H1 (cell line): Measurements from ENCODE around the gene POU6F2. TPM values are rescaled to one million over a fixed set of nuclear protein-coding genes. Genes with fewer than 3 reads are reported as not detected.

Source experiments
- BCL11A ChIP-seq, 2 experiments: IDR thresholded peaks; one replicate each; pipeline ENCODE4 v1.6.1; 2011; ENCODE audit warnings: low read depth in 2 of 2, low read length in 2 of 2, mild to moderate bottlenecking in 2 of 2
- EGR1 ChIP-seq: IDR thresholded peaks from 2 replicates; pipeline ENCODE4 v1.6.1; 2011; ENCODE audit warnings: low read depth, low read length, borderline replicate concordance
- NANOG ChIP-seq: IDR thresholded peaks from 2 replicates; pipeline ENCODE4 v1.6.1; 2011; ENCODE audit warnings: low read length, low read depth, mild to moderate bottlenecking, inconsistent platforms; ENCODE audit not compliant: insufficient read depth, poor library complexity, severe bottlenecking
- POU5F1 ChIP-seq: IDR thresholded peaks from 2 replicates; pipeline ENCODE4 v1.6.1; 2011; ENCODE audit warnings: low read depth, mild to moderate bottlenecking, low read length, moderate library complexity
- RXRA ChIP-seq: IDR thresholded peaks from 2 replicates; pipeline ENCODE4 v1.6.1; 2011; ENCODE audit warnings: low read depth, mild to moderate bottlenecking, low read length, moderate library complexity; ENCODE audit not compliant: insufficient read depth
- TCF12 ChIP-seq: IDR thresholded peaks from 2 replicates; pipeline ENCODE4 v1.6.1; 2011; ENCODE audit warnings: low read depth, mild to moderate bottlenecking, low read length
- polyA plus RNA-seq, 7 experiments: library from polyadenylated mRNA; depleted of rRNA in 3 of 7; stranded (reverse) in 5 of 7; unstranded in 2 of 7; fragments of >200 nt in 5 of 7; fragments of 200-250 nt in 2 of 7; gene quantifications; 1 replicate in 5 of 7; 2 replicates in 1 of 7; 4 replicates in 1 of 7; pipeline versions ENCODE4 v1.2.1 to v1.2.3, GENCODE V29; 2011 to 2013; ENCODE audit warnings: missing spikeins in 2 of 7, mixed read lengths in 2 of 7
- total RNA-seq: library from RNA; stranded (reverse); fragmentation: NEBNext Ultra II Directional; extraction: Animal tissue kit (Norgen Biotek cat#: 25700); gene quantifications from 2 replicates; pipeline ENCODE4 v1.2.1, GENCODE V29; 2021
- TF ChIP-seq, protein P1 (sequence below): fragments of 300-600 bp; sonication (generic); IDR thresholded peaks from 2 replicates; pipeline ENCODE4 v1.7.1; 2012; ENCODE audit warnings: low read length, moderate library complexity, mild to moderate bottlenecking, inconsistent platforms; ENCODE audit not compliant: insufficient replicate concordance
- TF ChIP-seq, protein P2 (sequence below): IDR thresholded peaks from 2 replicates; pipeline ENCODE4 v1.6.1; 2012; ENCODE audit warnings: inconsistent platforms

The POU6F2 gene
- total and polyA plus RNA-seq, 2 of the 8 experiments (the other 6 are each of a cell fraction or from before 2014, with no cell fraction given), result 1.1 to 2.0 TPM

GRCh38 chr7:39304668-39305405 lies 327.1 kb downstream of the POU6F2 start (continued):
- TF ChIP-seq, protein P1, sequence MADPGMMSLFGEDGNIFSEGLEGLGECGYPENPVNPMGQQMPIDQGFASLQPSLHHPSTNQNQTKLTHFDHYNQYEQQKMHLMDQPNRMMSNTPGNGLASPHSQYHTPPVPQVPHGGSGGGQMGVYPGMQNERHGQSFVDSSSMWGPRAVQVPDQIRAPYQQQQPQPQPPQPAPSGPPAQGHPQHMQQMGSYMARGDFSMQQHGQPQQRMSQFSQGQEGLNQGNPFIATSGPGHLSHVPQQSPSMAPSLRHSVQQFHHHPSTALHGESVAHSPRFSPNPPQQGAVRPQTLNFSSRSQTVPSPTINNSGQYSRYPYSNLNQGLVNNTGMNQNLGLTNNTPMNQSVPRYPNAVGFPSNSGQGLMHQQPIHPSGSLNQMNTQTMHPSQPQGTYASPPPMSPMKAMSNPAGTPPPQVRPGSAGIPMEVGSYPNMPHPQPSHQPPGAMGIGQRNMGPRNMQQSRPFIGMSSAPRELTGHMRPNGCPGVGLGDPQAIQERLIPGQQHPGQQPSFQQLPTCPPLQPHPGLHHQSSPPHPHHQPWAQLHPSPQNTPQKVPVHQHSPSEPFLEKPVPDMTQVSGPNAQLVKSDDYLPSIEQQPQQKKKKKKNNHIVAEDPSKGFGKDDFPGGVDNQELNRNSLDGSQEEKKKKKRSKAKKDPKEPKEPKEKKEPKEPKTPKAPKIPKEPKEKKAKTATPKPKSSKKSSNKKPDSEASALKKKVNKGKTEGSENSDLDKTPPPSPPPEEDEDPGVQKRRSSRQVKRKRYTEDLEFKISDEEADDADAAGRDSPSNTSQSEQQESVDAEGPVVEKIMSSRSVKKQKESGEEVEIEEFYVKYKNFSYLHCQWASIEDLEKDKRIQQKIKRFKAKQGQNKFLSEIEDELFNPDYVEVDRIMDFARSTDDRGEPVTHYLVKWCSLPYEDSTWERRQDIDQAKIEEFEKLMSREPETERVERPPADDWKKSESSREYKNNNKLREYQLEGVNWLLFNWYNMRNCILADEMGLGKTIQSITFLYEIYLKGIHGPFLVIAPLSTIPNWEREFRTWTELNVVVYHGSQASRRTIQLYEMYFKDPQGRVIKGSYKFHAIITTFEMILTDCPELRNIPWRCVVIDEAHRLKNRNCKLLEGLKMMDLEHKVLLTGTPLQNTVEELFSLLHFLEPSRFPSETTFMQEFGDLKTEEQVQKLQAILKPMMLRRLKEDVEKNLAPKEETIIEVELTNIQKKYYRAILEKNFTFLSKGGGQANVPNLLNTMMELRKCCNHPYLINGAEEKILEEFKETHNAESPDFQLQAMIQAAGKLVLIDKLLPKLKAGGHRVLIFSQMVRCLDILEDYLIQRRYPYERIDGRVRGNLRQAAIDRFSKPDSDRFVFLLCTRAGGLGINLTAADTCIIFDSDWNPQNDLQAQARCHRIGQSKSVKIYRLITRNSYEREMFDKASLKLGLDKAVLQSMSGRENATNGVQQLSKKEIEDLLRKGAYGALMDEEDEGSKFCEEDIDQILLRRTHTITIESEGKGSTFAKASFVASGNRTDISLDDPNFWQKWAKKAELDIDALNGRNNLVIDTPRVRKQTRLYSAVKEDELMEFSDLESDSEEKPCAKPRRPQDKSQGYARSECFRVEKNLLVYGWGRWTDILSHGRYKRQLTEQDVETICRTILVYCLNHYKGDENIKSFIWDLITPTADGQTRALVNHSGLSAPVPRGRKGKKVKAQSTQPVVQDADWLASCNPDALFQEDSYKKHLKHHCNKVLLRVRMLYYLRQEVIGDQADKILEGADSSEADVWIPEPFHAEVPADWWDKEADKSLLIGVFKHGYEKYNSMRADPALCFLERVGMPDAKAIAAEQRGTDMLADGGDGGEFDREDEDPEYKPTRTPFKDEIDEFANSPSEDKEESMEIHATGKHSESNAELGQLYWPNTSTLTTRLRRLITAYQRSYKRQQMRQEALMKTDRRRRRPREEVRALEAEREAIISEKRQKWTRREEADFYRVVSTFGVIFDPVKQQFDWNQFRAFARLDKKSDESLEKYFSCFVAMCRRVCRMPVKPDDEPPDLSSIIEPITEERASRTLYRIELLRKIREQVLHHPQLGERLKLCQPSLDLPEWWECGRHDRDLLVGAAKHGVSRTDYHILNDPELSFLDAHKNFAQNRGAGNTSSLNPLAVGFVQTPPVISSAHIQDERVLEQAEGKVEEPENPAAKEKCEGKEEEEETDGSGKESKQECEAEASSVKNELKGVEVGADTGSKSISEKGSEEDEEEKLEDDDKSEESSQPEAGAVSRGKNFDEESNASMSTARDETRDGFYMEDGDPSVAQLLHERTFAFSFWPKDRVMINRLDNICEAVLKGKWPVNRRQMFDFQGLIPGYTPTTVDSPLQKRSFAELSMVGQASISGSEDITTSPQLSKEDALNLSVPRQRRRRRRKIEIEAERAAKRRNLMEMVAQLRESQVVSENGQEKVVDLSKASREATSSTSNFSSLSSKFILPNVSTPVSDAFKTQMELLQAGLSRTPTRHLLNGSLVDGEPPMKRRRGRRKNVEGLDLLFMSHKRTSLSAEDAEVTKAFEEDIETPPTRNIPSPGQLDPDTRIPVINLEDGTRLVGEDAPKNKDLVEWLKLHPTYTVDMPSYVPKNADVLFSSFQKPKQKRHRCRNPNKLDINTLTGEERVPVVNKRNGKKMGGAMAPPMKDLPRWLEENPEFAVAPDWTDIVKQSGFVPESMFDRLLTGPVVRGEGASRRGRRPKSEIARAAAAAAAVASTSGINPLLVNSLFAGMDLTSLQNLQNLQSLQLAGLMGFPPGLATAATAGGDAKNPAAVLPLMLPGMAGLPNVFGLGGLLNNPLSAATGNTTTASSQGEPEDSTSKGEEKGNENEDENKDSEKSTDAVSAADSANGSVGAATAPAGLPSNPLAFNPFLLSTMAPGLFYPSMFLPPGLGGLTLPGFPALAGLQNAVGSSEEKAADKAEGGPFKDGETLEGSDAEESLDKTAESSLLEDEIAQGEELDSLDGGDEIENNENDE, result no peak
- TF ChIP-seq NANOG (no peak), POU5F1 (no peak), EGR1 (no peak), BCL11A (IDR thresholded peaks at IDR 0.05; ENCODE audit: low read depth in 2 of 2, low read length in 2 of 2) (no peak), RXRA (no peak), TCF12 (no peak)
- TF ChIP-seq, protein P2, sequence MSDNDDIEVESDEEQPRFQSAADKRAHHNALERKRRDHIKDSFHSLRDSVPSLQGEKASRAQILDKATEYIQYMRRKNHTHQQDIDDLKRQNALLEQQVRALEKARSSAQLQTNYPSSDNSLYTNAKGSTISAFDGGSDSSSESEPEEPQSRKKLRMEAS, result no peak
